ENCODE measurements around the gene TMEM198.

Gene TMEM198

DNA sequence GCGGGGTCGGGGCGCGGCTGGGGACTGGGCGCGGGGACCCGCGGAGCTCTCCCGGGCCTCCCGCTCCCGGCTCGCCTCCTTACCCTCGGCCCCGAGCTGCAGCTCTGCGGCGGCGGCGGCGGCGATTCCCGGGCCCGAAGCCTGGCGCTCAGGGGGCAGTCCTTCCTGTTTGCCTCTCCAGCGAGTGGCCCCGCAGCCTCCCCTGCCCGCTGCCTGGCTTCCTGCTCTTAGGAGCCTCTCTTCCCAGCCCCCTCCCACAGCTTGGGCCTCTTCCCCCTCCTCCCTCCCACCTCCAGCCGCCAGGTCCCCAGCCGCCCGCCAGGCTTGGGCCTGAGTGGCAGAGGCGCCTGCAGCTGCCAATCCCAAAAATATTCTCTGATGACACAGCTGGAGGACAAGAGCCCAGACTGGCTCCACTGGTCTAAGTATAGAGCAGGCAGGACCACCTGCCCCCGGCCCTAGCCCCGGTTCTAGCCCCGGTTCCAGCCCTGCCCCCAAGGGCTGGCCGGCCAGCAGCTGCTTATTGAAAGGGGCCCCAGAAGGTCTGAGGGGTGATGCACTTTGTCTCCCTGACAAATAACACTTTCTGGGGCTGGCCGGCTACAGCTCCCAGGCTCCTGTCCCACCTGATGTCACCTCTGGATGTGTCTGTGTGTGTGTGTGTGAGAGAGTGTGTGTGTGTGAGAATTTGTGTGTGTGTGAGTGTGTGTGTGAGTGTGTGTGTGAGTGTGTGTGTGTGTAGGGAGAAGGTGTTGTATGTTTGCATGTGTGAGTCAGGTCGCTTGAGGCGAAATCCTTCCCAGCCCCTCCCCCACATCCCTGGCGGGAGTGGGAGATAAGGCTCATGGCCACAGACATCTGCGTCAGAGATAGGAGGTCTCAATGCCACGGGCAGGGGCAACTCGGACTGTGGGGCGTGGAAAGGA is 27.7 kb downstream of the TMEM198 start, which contains the start of gene OBSL1:
TSS of gene OBSL1 (minus strand) at position 229 of the 926 bp plus-strand sequence. CDS start 307 bp downstream, outside the sequence.
- peak within 1 kb of the TSS; percentile 71 to 94 (median 92) for H3K27ac Mint-ChIP-seq
- TF ChIP-seq, protein P1, sequence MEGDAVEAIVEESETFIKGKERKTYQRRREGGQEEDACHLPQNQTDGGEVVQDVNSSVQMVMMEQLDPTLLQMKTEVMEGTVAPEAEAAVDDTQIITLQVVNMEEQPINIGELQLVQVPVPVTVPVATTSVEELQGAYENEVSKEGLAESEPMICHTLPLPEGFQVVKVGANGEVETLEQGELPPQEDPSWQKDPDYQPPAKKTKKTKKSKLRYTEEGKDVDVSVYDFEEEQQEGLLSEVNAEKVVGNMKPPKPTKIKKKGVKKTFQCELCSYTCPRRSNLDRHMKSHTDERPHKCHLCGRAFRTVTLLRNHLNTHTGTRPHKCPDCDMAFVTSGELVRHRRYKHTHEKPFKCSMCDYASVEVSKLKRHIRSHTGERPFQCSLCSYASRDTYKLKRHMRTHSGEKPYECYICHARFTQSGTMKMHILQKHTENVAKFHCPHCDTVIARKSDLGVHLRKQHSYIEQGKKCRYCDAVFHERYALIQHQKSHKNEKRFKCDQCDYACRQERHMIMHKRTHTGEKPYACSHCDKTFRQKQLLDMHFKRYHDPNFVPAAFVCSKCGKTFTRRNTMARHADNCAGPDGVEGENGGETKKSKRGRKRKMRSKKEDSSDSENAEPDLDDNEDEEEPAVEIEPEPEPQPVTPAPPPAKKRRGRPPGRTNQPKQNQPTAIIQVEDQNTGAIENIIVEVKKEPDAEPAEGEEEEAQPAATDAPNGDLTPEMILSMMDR (IDR thresholded peaks at IDR 0.05; ENCODE audit: unreplicated experiment in 3 of 3) = no peak
- peak within 1 kb of the TSS; percentile 72 to 84 (median 82) for H3K4me3 Mint-ChIP-seq
- peaks cover 49% of the 10 kb centered on the region for H3K4me1 Mint-ChIP-seq
- no peaks in the 10 kb centered on the region for H3K9me3 Mint-ChIP-seq
- H3K36me3 Mint-ChIP-seq (ENCODE audit: low read depth) = peaks cover 20% of the 10 kb centered on the region
- H3K27me3 Mint-ChIP-seq (ENCODE audit: low read depth) = peaks cover 7% of the 10 kb centered on the region

DNA sequence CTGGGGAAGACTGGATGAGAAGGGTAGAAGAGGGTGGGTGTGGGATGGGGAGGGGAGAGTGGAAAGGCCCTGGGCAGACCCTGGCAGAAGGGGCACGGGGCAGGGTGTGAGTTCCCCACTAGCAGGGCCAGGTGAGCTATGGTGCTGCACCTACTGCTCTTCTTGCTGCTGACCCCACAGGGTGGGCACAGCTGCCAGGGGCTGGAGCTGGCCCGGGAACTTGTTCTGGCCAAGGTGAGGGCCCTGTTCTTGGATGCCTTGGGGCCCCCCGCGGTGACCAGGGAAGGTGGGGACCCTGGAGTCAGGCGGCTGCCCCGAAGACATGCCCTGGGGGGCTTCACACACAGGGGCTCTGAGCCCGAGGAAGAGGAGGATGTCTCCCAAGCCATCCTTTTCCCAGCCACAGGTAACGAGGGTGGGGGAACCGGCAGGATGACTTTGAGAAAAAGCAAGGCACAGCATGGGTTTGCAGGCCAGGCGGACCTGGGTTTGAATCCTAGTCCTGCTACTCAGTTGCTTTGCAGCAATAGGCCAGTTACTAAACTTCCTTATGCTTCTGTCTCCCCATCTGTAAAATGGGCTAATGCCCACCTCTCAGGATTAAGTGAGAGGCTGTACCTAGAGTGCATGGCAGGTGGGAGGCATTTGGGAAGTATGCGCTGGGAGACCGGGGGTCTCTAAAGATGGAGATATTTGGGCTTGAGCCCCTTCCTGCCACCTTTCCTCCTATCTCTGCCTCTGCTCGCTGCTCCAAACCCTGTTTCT is 28.6 kb downstream of the TMEM198 start, which contains the start of gene INHA:
TSS of gene INHA (plus strand) at position 74 of the 765 bp plus-strand sequence. CDS start at position 139, 65 bp downstream.
- TF ChIP-seq, protein P1 (IDR thresholded peaks at IDR 0.05; ENCODE audit: unreplicated experiment in 3 of 3) = no peak
- Mint-ChIP-seq H3K27me3 (ENCODE audit: low read depth) (peaks cover 7% of the 10 kb centered on the region), H3K36me3 (ENCODE audit: low read depth) (peaks cover 14% of the 10 kb centered on the region), H3K27ac (peak within 1 kb of the TSS; percentile 71 to 94 (median 92)), H3K9me3 (no peaks in the 10 kb centered on the region), H3K4me1 (peaks cover 53% of the 10 kb centered on the region), H3K4me3 (peak within 1 kb of the TSS; percentile 72 to 84 (median 82))

DNA sequence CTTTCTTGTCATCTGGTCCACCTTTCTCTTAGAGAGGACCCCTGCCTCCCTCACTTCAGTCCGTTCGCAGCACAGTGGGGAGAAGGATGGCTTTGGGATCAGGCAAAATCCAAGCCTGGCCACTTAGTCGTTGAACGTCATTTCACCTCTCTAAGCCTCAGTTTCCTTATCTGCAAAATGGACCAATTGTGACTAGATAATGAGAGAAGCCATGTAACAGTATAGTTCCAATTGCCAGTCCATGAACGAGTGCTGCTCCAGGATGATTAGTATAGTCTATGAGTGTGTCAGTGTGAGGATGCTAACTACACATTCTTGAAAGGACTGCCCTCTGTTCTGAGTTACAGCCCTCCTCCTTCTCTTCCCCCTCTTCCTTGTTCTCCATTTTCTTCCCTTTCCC is 29.3 kb downstream of the TMEM198 start:
- Mint-ChIP-seq H3K27ac (peak overlapping the region; percentile 54 to 85 (median 63)), H3K9me3 (no peaks in the 10 kb centered on the region), H3K4me1 (peaks cover 51% of the 10 kb centered on the region), H3K4me3 (peak overlapping the region; percentile 42 to 74 (median 71)), H3K27me3 (ENCODE audit: low read depth) (peaks cover 7% of the 10 kb centered on the region), H3K36me3 (ENCODE audit: low read depth) (peaks cover 11% of the 10 kb centered on the region)
- TF ChIP-seq, protein P1 (IDR thresholded peaks at IDR 0.05; ENCODE audit: unreplicated experiment in 3 of 3) = no peak

DNA sequence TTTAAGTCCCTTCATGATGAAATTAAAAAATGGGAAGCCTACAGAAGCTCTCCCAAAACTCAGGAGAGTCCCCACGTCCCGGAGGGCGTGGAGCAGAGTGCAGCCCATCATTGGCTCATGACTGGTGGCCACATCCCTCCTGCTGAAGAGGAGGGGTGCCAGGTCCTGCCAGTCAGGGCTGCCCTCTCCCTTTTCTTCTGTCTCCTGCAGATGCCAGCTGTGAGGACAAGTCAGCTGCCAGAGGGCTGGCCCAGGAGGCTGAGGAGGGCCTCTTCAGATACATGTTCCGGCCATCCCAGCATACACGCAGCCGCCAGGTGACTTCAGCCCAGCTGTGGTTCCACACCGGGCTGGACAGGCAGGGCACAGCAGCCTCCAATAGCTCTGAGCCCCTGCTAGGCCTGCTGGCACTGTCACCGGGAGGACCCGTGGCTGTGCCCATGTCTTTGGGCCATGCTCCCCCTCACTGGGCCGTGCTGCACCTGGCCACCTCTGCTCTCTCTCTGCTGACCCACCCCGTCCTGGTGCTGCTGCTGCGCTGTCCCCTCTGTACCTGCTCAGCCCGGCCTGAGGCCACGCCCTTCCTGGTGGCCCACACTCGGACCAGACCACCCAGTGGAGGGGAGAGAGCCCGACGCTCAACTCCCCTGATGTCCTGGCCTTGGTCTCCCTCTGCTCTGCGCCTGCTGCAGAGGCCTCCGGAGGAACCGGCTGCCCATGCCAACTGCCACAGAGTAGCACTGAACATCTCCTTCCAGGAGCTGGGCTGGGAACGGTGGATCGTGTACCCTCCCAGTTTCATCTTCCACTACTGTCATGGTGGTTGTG is 30.9 kb downstream of the TMEM198 start:
- TF ChIP-seq, protein P1 (IDR thresholded peaks at IDR 0.05; ENCODE audit: unreplicated experiment in 3 of 3) = no peak
- Mint-ChIP-seq H3K36me3 (ENCODE audit: low read depth) (peaks cover 3% of the 10 kb centered on the region), H3K27ac (peak overlapping the region in 1 of 3 experiments; percentile 63), H3K4me1 (peaks cover 51% of the 10 kb centered on the region), H3K9me3 (no peaks in the 10 kb centered on the region), H3K4me3 (peak overlapping the region in 1 of 3 experiments; percentile 43), H3K27me3 (ENCODE audit: low read depth) (peaks cover 7% of the 10 kb centered on the region)
